Mucosa of rectum (tissue), 2 donors: ENCODE data around the gene JADE3.
"Not testable (repeated sequence)": the region's sequence is repeated elsewhere in the genome, so short reads cannot be mapped to it uniquely, and the experiment has no call there.

Experiments used
- H3K27ac ChIP-seq, 2 donors: one replicate each; pipeline ENCODE4 v1.7.0; 2013; ENCODE audit warnings: inconsistent platforms in 2 of 2, low read depth in 2 of 2, low read length in 2 of 2
- H3K27me3 ChIP-seq, 2 donors: one replicate each; pipeline ENCODE4 v1.7.0; 2013; ENCODE audit warnings: low read length in 2 of 2; ENCODE audit not compliant: control insufficient read depth in 2 of 2, insufficient read depth in 2 of 2
- H3K36me3 ChIP-seq, 2 donors: one replicate each; pipeline ENCODE4 v1.7.0; 2013; ENCODE audit warnings: low read length in 2 of 2; ENCODE audit not compliant: control insufficient read depth in 2 of 2, insufficient read depth in 2 of 2
- H3K4me1 ChIP-seq, 2 donors: one replicate each; pipeline ENCODE4 v1.7.0; 2013; ENCODE audit warnings: low read length in 2 of 2, mild to moderate bottlenecking in 1 of 2; ENCODE audit not compliant: control insufficient read depth in 2 of 2, insufficient read depth in 2 of 2
- H3K4me3 ChIP-seq, 2 donors: one replicate each; pipeline ENCODE4 v1.7.0; 2013; ENCODE audit warnings: low read length in 2 of 2
- H3K9ac ChIP-seq, 2 donors: one replicate each; pipeline ENCODE4 v1.7.0; 2013; ENCODE audit warnings: low read length in 2 of 2, low read depth in 1 of 2, mild to moderate bottlenecking in 1 of 2
- H3K9me3 ChIP-seq, 2 donors: one replicate each; pipeline ENCODE4 v1.7.0; 2013; ENCODE audit warnings: low read length in 2 of 2; ENCODE audit not compliant: control insufficient read depth in 2 of 2
- donor health status: healthy.
- donor health status: Normal muscosa, but diverticular disease.

JADE3 gene

GRCh38 chrX:46927718-46928117 is 15.5 kb downstream of the JADE3 start:
- H3K9me3 ChIP-seq: no peaks in the 10 kb centered on the region
- no peaks in the 10 kb centered on the region for H3K36me3 ChIP-seq
- H3K9ac ChIP-seq: no peak overlapping the region
- no peak overlapping the region for H3K4me3 ChIP-seq
- H3K4me1 ChIP-seq: no peaks in the 10 kb centered on the region
- H3K27me3 ChIP-seq: peaks cover 4% of the 10 kb centered on the region in 2 donors
- no peak overlapping the region for H3K27ac ChIP-seq

GRCh38 chrX:46929439-46930261 is 17.4 kb downstream of the JADE3 start:
- no peak overlapping the region for H3K4me3 ChIP-seq

GRCh38 chrX:46935295-46935694 is 23.1 kb downstream of the JADE3 start:
- H3K27ac ChIP-seq: no peak overlapping the region
- H3K36me3 ChIP-seq: no peaks in the 10 kb centered on the region
- H3K27me3 ChIP-seq: no peaks in the 10 kb centered on the region
- H3K9me3 ChIP-seq: no peaks in the 10 kb centered on the region
- H3K9ac ChIP-seq: no peak overlapping the region
- H3K4me1 ChIP-seq: no peaks in the 10 kb centered on the region
- H3K4me3 ChIP-seq: no peak overlapping the region

More at GRCh38 chrX:46929439-46930261, 17.4 kb downstream of the JADE3 start:
- no peaks in the 10 kb centered on the region for H3K4me1 ChIP-seq
- peaks cover 0 to 4% of the 10 kb centered on the region in 2 donors for H3K27me3 ChIP-seq
- no peaks in the 10 kb centered on the region for H3K36me3 ChIP-seq
- H3K9me3 ChIP-seq: no peaks in the 10 kb centered on the region
- H3K9ac ChIP-seq: no peak overlapping the region
- no peak overlapping the region for H3K27ac ChIP-seq

GRCh38 chrX:46938589-46938988 is 26.4 kb downstream of the JADE3 start:
- no peaks in the 10 kb centered on the region for H3K27me3 ChIP-seq
- H3K4me1 ChIP-seq: no peaks in the 10 kb centered on the region
- H3K27ac ChIP-seq: no peak overlapping the region
- H3K4me3 ChIP-seq: no peak overlapping the region
- no peak overlapping the region for H3K9ac ChIP-seq
- H3K36me3 ChIP-seq: no peaks in the 10 kb centered on the region
- no peaks in the 10 kb centered on the region for H3K9me3 ChIP-seq

GRCh38 chrX:46941341-46941740 is 29.1 kb downstream of the JADE3 start:
- no peaks in the 10 kb centered on the region for H3K27me3 ChIP-seq
- H3K9me3 ChIP-seq: no peaks in the 10 kb centered on the region
- no peaks in the 10 kb centered on the region for H3K4me1 ChIP-seq
- H3K36me3 ChIP-seq: no peaks in the 10 kb centered on the region
- H3K4me3 ChIP-seq: no peak overlapping the region
- H3K9ac ChIP-seq: no peak overlapping the region
- no peak overlapping the region for H3K27ac ChIP-seq

- peaks cover 3 to 4% of the 10 kb centered on the region in 2 donors for H3K27me3 ChIP-seq
- H3K4me3 ChIP-seq: peak overlapping the region in 1 of 2 donors; percentile 20
- no peaks in the 10 kb centered on the region for H3K9me3 ChIP-seq
- no peak overlapping the region for H3K27ac ChIP-seq
- H3K36me3 ChIP-seq: no peaks in the 10 kb centered on the region
- H3K9ac ChIP-seq: no peak overlapping the region
- H3K4me1 ChIP-seq: peaks cover 5 to 7% of the 10 kb centered on the region in 2 donors
These were observed 40.9 kb downstream of the JADE3 start for GRCh38 chrX:46953137-46953527.

GRCh38 chrX:46953597-46953996 is 41.4 kb downstream of the JADE3 start:
- Histone ChIP-seq H3K9me3 (no peaks in the 10 kb centered on the region), H3K9ac (no peak overlapping the region), H3K4me3 (peak overlapping the region in 1 of 2 donors; percentile 22), H3K27ac (no peak overlapping the region), H3K4me1 (peaks cover 5 to 7% of the 10 kb centered on the region in 2 donors), H3K36me3 (no peaks in the 10 kb centered on the region), H3K27me3 (peaks cover 3 to 4% of the 10 kb centered on the region in 2 donors)

- Histone ChIP-seq H3K4me1 (peaks cover 5 to 7% of the 10 kb centered on the region in 2 donors), H3K9me3 (no peaks in the 10 kb centered on the region), H3K36me3 (no peaks in the 10 kb centered on the region), H3K9ac (no peak overlapping the region), H3K27me3 (peaks cover 3 to 9% of the 10 kb centered on the region in 2 donors), H3K4me3 (no peak overlapping the region), H3K27ac (no peak overlapping the region)
These were observed 42.5 kb downstream of the JADE3 start for GRCh38 chrX:46954716-46955115.

- not testable (repeated sequence) for H3K27ac ChIP-seq, H3K36me3 ChIP-seq
These were observed 44.4 kb downstream of the JADE3 start for GRCh38 chrX:46956589-46956988.

GRCh38 chrX:46957297-46957696 is 45.1 kb downstream of the JADE3 start:
- H3K4me1 ChIP-seq: peaks cover 5 to 7% of the 10 kb centered on the region in 2 donors
- no peaks in the 10 kb centered on the region for H3K36me3 ChIP-seq
- no peak overlapping the region for H3K27ac ChIP-seq
- no peak overlapping the region for H3K9ac ChIP-seq
- no peaks in the 10 kb centered on the region for H3K9me3 ChIP-seq
- no peak overlapping the region for H3K4me3 ChIP-seq
- peaks cover 3 to 9% of the 10 kb centered on the region in 2 donors for H3K27me3 ChIP-seq

More at GRCh38 chrX:46956589-46956988, 44.4 kb downstream of the JADE3 start:
- H3K4me3 ChIP-seq, H3K9ac ChIP-seq, H3K4me1 ChIP-seq, H3K9me3 ChIP-seq, H3K27me3 ChIP-seq: not testable (repeated sequence)
